Activated CD4-positive, alpha-beta T cell treated with anti-CD3 and anti-CD28 coated beads, Interleukin-2, amount 10 ng/mL, durations not matched to agents 7 days and 5 days (primary cell): ENCODE data around the gene ARNT2. TPM values are rescaled to one million over a fixed set of nuclear protein-coding genes. Genes with fewer than 3 reads are reported as not detected.
"Not testable (repeated sequence)": the region's sequence is repeated elsewhere in the genome, so short reads cannot be mapped to it uniquely, and the experiment has no call there.

Experiments
- CTCF ChIA-PET: fragments of 350-600 bp; sonication (Branson Sonifier 250); formaldehyde crosslinking; loops from one replicate; lab custom pipeline; 2021; ENCODE audit warnings: antibody characterized with exemption; lab: Charles Lee
- POLR2A ChIA-PET: fragments of 350-600 bp; sonication (Branson Sonifier 250); formaldehyde crosslinking; loops from one replicate; lab custom pipeline; 2021; ENCODE audit warnings: antibody characterized with exemption; lab: Charles Lee
- DNase-seq: peaks from one replicate; pipeline ENCODE4 v3.0.0-alpha.2; 2020
- H3K27ac Mint-ChIP-seq: one replicate; pipeline ENCODE4 v1.8.0; 2021; ENCODE audit warnings: mild to moderate bottlenecking, moderate library complexity, mixed read lengths
- H3K27me3 Mint-ChIP-seq: one replicate; pipeline ENCODE4 v1.8.0; 2021; ENCODE audit warnings: mixed read lengths
- H3K36me3 Mint-ChIP-seq: one replicate; pipeline ENCODE4 v1.8.0; 2021; ENCODE audit warnings: low read depth, mixed read lengths
- H3K4me1 Mint-ChIP-seq: one replicate; pipeline ENCODE4 v1.8.0; 2021; ENCODE audit warnings: mixed read lengths
- H3K4me3 Mint-ChIP-seq: one replicate; pipeline ENCODE4 v1.8.0; 2021; ENCODE audit warnings: mild to moderate bottlenecking, moderate library complexity, mixed read lengths
- H3K9me3 Mint-ChIP-seq: one replicate; pipeline ENCODE4 v1.8.0; 2021; ENCODE audit warnings: mixed read lengths
- microRNA-seq: library from miRNA; unstranded; fragments of <30 nt; microRNA quantifications from one replicate; pipeline ENCODE4 v1.2.0, GENCODE V29; 2021; ENCODE audit warnings: borderline microRNAs expressed, borderline replicate concordance
- total RNA-seq, 2 experiments: library from RNA; stranded (reverse); gene quantifications; one replicate each; pipeline ENCODE4 v1.2.3, GENCODE V29; 2021

Gene ARNT2
- total RNA-seq, 2 experiments from 2014 or later, result not detected

DNA sequence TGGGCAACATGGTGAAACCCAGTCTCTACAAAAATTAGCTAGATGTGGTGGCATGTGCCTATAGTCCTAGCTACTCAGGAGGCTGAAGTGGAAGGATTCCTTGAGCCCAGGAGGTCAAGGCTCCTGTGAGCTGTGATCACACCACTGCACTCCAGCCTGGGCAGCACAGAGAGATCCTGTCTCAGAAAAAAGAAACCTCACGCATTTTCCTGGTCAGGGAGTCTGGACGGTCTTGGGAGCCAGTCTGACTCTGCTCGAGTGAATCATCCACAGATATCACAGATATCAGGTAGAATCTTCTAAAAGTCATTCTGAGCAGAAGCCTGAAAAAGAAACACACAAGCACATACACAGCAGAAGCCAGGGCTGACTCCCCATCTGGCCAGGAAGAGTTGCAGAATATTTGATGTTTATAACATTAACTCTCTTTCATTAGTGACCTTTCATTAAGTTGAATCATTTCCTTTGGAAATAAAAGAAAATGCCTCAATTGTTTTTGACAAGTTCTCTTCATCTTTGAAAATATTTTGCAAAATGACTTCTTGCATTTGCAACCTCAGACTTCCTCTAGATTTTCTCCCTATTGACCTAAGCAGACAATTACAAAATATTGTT, 234.5 kb downstream of the ARNT2 start:
- no peak overlapping the region for H3K4me3 Mint-ChIP-seq
- DNase-seq, result no peak
- H3K27ac Mint-ChIP-seq, result no peak overlapping the region
- POLR2A ChIA-PET, result no interaction called here
- H3K36me3 Mint-ChIP-seq, result no peaks in the 10 kb centered on the region
- CTCF ChIA-PET, result no interaction called here
- H3K9me3 Mint-ChIP-seq, result peaks cover 3% of the 10 kb centered on the region
- H3K4me1 Mint-ChIP-seq, result no peaks in the 10 kb centered on the region
- peaks cover 3% of the 10 kb centered on the region for H3K27me3 Mint-ChIP-seq

DNA sequence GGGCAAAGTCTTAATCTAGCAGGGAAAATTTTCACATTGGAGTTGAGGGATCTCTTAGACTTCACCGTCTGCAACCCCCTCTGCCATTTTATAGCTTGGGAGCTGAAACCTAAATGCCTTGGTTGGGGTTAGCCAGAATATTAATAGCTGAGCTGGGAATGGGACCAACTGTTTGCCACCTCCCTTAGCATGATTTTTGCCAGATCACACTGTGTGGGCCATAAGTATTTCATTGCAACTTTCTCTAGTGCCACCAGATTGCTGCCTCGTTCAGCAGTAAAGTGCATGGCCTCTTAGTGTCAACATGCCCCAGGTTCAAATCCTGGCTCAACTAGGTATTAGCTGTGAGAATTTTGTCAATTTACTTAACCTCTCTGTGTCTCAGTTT, 235.0 kb downstream of the ARNT2 start:
- no peak for DNase-seq
- no peak overlapping the region for H3K27ac Mint-ChIP-seq
- POLR2A ChIA-PET, result no interaction called here
- H3K27me3 Mint-ChIP-seq, result peaks cover 3% of the 10 kb centered on the region
- H3K4me3 Mint-ChIP-seq, result no peak overlapping the region
- H3K4me1 Mint-ChIP-seq, result no peaks in the 10 kb centered on the region
- H3K9me3 Mint-ChIP-seq, result peaks cover 3% of the 10 kb centered on the region
- CTCF ChIA-PET, result interaction anchor here (0.9 kb wide), 1 partner anchor 39 kb away, joined by 3 read pairs; no protein-coding TSS in a partner anchor
- no peaks in the 10 kb centered on the region for H3K36me3 Mint-ChIP-seq

DNA sequence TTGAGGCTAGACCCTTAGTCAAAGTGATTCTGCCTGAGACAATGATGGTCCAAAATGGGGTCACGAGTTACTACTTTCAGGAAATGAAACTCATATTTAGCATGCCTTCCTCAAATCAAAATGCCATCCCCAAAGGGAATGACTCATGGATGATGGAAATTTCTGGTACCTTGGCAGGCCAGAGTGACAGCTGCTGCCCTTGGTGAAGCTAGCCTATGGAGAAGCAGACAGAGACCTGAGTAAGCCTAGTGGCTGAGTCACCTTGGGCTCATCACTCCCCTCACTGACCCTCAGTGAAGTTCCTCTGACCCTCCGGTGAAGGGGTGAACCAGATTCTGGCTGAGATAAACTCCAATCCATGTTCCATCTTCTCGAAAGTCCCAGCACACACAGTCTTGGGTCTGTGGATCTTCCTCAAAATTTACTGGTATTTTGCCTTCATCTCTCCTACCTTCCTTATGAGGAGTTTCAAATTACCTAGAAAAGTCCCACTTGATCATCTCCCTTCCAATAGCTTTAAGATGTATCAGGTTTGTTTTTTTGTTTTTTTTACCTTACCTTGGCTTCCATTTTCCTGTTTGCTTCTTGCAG, 236.4 kb downstream of the ARNT2 start:
- no peak overlapping the region for H3K27ac Mint-ChIP-seq
- CTCF ChIA-PET, result no interaction called here
- no peak for DNase-seq
- H3K4me3 Mint-ChIP-seq, result no peak overlapping the region
- H3K9me3 Mint-ChIP-seq, result peaks cover 3% of the 10 kb centered on the region
- no peaks in the 10 kb centered on the region for H3K36me3 Mint-ChIP-seq
- POLR2A ChIA-PET, result no interaction called here
- H3K4me1 Mint-ChIP-seq, result peaks cover 4% of the 10 kb centered on the region
- H3K27me3 Mint-ChIP-seq, result peaks cover under 1% of the 10 kb centered on the region

DNA sequence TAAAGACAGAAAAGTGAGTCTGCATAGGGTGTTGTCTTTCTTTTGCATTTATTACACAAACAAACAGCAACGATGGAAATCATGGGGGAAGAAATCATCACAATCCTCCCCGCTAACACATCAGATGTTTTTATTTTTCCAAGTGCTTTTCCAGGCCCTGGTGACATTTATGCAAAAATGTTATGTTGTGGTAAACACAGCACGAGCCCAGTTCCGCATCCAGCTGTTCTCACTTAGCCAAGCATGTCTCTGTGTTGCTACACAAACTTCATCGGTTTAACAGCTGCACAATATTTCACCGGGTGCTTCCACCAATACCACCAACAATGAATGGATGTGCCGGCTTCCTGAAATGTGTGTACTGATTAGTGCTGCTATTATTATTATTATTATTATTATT, 237.2 kb downstream of the ARNT2 start:
- H3K4me1 Mint-ChIP-seq, result peaks cover 4% of the 10 kb centered on the region
- ChIA-PET CTCF (no interaction called here), POLR2A (no interaction called here)

DNA sequence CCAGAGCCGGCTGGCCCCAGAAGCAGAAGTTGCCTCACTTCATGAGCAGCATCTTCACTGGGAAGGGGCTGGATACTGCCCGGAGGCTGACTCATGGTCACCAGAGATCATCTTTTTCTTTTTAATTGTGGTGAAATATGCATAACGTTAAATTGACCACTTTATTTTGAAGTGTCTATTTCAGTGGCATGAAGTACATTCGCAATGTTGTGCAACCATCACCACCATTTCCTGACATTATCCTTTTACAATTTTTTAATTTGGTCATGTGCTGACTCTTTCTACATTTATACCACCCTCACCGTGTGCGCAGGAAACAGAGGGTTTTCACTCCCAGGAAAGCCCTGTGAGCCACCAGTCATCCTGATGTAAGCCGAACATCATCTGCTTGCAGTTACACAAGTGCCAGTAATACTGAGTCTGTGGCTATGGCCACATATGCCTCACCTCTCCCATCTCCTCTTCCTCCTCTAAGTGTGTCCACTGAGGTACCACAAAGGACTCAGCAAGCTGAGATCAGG, 239.3 kb downstream of the ARNT2 start:
- no peak for DNase-seq
- Mint-ChIP-seq H3K4me1 (peaks cover 4% of the 10 kb centered on the region), H3K36me3 (no peaks in the 10 kb centered on the region), H3K9me3 (peaks cover 9% of the 10 kb centered on the region), H3K27ac (no peak overlapping the region), H3K4me3 (no peak overlapping the region), H3K27me3 (no peaks in the 10 kb centered on the region)
- ChIA-PET CTCF (interaction anchor here (1.3 kb wide), 1 partner anchor 136 kb away, joined by 3 read pairs; the partner anchor contains the start of gene CEMIP), POLR2A (no interaction called here)

More for the DNA sequence above, 237.2 kb downstream of the ARNT2 start:
- Mint-ChIP-seq H3K4me3 (no peak overlapping the region), H3K27me3 (no peaks in the 10 kb centered on the region), H3K9me3 (peaks cover 4% of the 10 kb centered on the region), H3K27ac (no peak overlapping the region), H3K36me3 (no peaks in the 10 kb centered on the region)
- no peak for DNase-seq

DNA sequence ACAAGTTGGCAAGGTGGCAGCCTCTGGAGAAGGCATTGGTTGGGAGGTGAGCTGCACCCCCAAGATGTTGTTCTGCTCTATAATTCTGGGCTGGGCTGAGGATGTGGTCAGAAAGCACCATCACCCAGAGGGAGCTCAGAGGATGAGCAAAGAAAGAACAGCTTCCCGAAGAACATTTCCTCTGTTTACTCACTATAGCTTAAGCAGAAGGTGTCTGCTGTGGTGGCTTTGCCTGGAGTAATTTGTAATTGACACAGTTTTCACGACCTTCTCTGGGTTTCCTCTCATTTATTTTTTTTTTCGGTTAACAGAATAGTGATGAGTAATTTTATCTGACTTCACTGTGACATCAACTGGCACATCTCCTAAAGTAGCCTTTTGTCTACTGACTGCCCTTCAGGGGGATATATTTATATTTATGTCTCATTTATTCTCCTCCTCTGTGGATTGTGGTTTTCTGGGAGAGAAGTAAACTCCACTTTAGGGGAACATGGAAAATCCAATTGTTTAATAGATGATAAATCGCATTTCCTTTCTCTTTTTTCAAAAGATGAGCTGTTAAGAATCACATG, 241.4 kb downstream of the ARNT2 start:
- no peak overlapping the region for H3K4me3 Mint-ChIP-seq
- no peak overlapping the region for H3K27ac Mint-ChIP-seq
- DNase-seq, result no peak
- H3K27me3 Mint-ChIP-seq, result no peaks in the 10 kb centered on the region
- peaks cover 12% of the 10 kb centered on the region for H3K9me3 Mint-ChIP-seq
- peaks cover 4% of the 10 kb centered on the region for H3K4me1 Mint-ChIP-seq
- ChIA-PET POLR2A (no interaction called here), CTCF (interaction anchor here (1.0 kb wide), 1 partner anchor 15 kb away, joined by 3 read pairs; no protein-coding TSS in a partner anchor)
- no peaks in the 10 kb centered on the region for H3K36me3 Mint-ChIP-seq

DNA sequence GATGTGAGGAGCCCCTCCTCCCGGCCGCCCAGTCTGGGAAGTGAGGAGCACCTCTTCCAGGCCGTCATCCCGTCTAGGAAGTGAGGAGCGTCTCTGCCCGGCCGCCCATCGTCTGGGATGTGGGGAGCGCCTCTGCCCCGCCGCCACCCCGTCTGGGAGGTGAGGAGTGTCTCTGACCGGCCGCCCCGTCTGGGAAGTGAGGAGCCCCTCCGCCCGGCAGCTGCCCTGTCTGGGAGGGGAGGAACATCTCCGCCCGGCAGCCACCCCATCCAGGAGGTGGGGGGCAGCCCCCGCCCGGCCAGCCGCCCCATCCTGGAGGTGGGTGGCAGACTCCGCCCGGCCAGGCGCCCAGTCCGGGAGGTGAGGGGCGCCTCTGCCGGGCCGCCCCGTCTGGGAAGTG, 243.2 kb downstream of the ARNT2 start:
- CTCF ChIA-PET, result interaction anchor here (0.6 kb wide), 1 partner anchor 32 kb away, joined by 3 read pairs; no protein-coding TSS in a partner anchor
- H3K36me3 Mint-ChIP-seq, POLR2A ChIA-PET, H3K4me3 Mint-ChIP-seq, H3K4me1 Mint-ChIP-seq, H3K27me3 Mint-ChIP-seq, H3K9me3 Mint-ChIP-seq, H3K27ac Mint-ChIP-seq, DNase-seq: not testable (repeated sequence)

Small RNAs within 50 kb of the gene (microRNA-seq; reads per million reads assigned to microRNA genes)
- not detected for gene MIR5572

Other genes with a start within 250 kb of the ARNT2 start
- not detected for gene CTXND1, start 152.2 kb upstream of the ARNT2 start, total RNA-seq